Mucosa of gallbladder (tissue), 1 donor: Measurements from ENCODE around the gene RPTOR. TPM values are rescaled to one million over a fixed set of nuclear protein-coding genes. Genes with fewer than 3 reads are reported as not detected.

ENCODE experiments used
- DNase-seq: peaks from one replicate; pipeline ENCODE4 v3.0.0-alpha.2; 2020; ENCODE audit warnings: low spot score
- total RNA-seq: library from RNA; stranded (reverse); gene quantifications from one replicate; pipeline ENCODE4 v1.2.1, GENCODE V29; 2021
- donor health status: DM: no; HTN: no; CAD: no.

The RPTOR gene
- total RNA-seq, 1 donor from 2014 or later, result 37.5 TPM

GRCh38 chr17:80977172-80977571, 432.5 kb downstream of the RPTOR start:
- DNase-seq, result no peak

DNA sequence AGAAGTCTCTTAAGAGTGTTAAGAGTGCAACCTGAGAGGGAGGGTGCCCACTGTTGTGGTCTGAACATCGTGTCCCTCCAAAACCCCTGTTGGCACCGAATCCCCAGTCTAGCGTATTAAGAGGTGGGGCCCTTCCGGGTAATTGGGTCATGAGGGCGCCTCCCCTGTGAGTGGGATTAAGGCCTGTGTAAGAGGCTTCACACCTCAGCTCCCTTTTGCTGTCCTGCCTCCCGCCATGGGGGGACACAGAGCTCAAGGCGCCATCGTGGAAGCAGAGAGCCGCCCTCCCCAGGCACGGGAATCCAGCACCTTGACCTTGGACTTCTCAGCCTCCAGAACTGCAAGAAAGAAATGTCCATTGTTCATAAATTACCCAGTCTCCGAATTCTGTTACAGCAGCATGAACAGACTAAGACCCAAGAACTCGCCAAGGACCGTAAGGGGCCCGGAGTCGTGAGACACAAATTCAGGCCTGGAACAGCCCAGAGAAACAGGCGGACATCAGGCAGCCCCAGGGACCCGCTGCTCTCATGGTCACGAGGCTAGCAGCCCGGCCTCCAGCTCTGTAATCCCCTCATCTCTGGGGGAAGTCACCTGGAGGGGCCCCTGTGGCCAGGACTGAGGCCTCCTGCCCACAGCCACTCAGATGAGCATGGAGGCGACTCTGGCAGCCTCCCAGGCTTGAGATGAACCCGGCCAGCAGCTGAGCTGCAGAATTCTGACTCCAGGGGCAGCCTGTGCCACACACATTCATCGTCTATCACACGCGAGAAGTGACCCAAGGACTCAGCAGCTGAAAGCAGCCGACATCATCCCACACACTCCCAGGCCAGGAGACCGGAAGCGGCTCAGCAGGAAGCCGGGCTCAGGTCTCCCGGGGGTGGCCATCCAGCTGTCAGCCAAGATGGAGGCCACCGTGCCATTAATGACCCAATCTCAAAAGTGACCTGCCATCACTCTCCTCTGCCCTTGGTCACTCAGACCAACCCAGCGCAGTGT, 434.2 kb downstream of the RPTOR start:
- no peak for DNase-seq

DNA sequence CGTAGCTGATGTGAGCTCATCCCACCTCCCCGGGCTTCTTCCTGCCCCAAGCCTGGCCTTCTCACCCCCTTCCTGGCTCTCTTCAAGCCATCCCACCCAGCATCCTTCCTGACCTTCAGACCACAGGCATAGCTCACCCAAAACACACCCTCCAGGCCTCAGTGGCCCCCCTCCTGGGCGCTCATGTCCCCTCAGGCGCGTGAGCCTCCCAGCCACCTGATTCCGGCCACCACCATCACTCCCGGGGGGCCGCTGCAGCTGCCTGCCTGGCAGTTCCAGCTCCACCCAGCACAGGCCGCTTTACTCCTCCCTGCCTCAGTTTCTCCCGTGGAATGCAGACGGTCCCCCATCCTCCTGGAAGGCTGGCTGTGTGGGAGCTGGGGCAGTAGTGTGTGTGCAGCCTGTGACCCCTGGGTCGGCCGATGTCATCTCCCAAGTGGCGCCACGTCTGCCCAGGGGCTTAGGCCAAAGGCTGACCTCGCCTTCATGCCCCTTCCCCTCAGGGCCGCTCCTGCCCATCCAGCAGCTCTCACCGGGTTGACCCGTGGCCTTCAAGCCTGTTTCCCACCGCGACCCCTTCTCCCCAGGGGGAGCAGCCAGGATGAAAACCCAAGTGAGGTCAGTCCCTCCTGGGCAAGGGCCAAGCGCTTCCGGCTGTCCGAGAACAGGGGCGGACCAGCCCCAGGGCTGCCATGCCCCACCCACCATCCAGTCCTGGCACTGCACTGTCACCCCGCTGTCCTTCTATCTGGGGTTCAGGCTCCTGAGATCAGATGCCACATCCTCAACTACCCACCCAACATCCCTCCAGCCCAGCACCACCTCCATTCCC, 435.1 kb downstream of the RPTOR start:
- no peak for DNase-seq

- no peak for DNase-seq
Measured at GRCh38 chr17:80980397-80981061, 435.9 kb downstream of the RPTOR start.

GRCh38 chr17:80981062-80981902, 436.6 kb downstream of the RPTOR start:
- DNase-seq, result no peak

GRCh38 chr17:80981929-80982425, 437.3 kb downstream of the RPTOR start:
- no peak for DNase-seq

DNA sequence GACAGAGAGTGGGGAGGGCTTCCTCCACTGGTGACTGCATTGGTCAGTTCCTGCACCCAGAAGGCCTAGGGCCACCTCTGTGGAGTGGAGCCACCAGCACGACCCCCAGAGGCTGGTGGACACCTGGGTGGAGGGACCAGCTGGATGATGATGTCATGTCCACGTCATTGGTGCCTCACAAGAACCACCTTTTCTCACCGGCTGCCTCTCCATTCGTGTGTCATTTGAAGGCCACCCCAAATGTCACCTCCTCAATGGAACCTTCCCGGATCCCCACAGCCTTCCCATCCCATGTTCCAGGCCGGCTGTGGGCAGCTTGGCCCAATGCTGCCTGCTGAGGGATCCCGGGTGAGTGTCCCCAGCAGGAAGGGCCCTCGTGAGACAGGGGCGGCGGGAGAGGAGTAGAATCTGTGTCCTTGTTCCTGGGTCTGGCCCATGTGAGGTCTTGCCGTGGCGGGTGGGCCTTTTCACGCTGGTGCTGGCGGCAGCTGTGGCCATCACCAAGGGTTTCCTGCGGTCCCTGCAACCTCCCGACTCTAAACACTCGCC, 437.9 kb downstream of the RPTOR start:
- DNase-seq, result no peak

DNA sequence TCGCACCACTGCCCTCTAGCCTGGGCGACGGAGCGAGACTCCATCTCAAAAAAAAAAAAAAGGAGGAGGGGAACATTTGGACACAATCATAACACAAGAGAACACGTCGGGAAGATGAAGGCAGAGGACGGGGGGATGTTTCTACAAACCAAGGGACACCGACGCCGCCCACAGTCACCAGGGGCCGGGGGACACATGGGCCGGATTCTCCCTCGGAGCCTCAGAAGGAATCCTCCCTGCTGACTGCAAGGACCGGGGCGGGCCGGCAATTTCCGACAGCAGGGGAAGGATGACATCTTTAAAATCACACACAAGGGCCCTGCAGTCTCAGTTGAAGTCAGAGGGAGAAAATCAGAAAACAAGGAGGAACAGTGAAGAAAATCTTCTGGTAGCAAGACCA, 438.9 kb downstream of the RPTOR start:
- DNase-seq, result no peak

- peak; percentile 53 for DNase-seq
Measured at GRCh38 chr17:80984749-80985148, 440.1 kb downstream of the RPTOR start.

GRCh38 chr17:80986046-80986445, 441.4 kb downstream of the RPTOR start:
- no peak for DNase-seq

DNA sequence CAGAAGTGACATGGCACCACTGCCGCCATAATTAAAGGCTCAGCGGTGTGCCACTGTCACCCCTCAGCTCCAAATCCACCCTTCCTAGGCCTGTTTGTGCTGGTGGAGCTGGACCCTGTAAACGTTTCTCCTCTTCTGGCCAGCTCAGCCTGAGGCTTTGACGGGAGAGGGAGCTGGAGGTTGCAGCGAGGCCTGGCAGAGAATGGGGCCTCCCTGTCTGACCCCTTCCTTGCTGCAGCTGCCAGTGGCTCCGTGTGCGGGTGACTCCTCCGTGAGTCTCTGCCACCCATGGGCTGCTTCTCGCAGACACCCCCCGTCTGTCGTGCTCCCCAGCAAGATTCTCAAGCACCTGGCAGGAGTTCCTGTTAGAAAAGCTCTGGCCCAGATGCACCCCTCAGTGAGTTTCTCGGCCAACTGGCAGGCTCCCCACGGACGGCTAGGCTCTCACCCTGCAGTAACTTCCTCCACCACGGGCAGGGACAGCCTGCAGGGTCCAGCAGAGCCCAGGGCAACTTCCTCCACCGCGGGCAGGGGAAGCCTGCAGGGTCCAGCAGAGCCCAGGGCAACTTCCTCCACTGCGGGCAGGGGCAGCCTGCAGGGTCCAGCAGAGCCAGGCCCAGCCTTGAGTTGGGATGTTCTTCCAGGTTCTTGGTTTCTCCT, 442.3 kb downstream of the RPTOR start:
- DNase-seq, result peak; percentile 34

- no peak for DNase-seq
Measured at GRCh38 chr17:80987941-80988461, 443.4 kb downstream of the RPTOR start.

DNA sequence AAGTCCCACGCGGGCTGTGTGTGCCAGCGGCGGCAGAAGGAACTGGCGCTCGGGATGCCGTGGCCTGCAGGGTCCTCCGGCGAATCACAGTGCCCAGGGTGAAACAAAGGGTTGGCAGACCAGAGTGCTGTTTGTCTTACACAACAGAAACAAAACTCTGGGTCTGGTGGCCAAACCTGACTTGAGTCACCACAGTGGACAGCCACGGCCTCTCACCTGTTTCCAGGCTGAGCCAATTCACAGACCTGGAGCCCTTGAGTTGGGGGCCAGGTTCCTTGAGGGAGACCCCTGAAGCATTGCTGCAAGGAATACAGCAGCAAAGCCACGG, 444.9 kb downstream of the RPTOR start:
- DNase-seq, result no peak

GRCh38 chr17:80990921-80991644, 446.4 kb downstream of the RPTOR start:
- no peak for DNase-seq

DNA sequence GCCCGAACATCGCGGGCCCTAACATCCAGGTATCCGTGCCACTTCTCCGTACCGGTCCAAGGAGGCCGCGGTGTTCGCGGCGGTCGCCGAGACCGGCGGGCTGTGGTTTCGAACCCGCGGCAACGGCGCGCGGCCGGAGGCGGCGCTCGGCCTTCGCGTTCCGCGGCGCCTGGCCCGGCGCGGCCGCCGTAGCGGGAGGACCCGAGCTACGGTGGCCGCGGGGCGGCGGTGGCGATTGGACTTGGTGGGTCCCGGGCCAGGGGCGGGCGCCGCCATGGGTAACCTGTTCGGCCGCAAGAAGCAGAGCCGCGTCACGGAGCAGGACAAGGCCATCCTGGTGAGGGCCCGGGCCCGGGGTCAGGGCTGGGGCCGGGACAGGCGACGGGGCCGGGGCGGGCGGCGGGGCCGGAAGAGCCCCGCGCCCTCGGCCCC, 447.0 kb downstream of the RPTOR start, which contains the start of gene CHMP6:
TSS of gene CHMP6 (plus strand) at position 197 of the 432 bp plus-strand sequence. CDS start at position 275, 78 bp downstream.
- peak; percentile 63 for DNase-seq

DNA sequence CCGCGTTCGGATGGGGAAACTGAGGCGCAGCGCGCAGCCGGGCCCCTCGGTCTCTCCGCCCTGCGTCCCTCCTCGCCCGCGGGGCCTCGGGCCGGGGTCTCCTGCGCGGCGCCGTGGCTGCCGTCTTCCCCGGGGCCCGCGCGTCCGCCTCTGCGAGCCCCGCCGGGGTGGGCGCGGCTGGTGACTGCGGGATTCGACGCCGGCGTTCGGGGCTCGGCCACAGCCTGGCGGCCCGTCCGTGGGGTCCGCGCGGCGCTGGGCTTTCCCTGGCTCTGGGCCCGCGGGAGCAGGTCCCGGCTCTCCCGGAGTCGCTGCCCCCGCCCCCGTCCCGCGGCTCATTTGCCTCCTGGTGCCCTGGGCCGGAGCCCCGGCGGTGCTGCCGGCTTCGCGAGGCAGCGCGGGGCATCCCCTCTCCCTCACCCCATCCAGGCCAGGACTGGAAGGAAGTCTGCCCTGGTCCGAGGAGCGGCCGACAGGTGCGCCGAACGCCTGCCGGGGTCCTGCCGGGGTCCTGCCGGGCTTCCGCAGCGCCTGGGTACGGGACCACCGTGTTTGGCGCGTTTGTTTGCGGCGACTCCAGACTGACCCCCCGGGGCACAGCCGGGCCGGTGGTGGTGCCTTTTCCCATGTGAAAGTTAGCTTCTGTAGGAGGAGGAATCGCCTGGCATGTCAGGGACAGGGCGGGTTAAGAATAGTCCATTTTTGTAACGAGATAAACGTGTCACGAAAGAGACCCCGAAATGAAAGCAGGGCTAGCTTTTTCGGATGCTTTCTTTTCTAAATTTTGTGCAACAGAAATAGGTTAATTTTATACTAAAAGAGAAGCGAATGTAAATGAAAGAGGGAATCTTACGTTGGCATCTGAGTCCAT, 447.7 kb downstream of the RPTOR start:
- DNase-seq, result no peak

DNA sequence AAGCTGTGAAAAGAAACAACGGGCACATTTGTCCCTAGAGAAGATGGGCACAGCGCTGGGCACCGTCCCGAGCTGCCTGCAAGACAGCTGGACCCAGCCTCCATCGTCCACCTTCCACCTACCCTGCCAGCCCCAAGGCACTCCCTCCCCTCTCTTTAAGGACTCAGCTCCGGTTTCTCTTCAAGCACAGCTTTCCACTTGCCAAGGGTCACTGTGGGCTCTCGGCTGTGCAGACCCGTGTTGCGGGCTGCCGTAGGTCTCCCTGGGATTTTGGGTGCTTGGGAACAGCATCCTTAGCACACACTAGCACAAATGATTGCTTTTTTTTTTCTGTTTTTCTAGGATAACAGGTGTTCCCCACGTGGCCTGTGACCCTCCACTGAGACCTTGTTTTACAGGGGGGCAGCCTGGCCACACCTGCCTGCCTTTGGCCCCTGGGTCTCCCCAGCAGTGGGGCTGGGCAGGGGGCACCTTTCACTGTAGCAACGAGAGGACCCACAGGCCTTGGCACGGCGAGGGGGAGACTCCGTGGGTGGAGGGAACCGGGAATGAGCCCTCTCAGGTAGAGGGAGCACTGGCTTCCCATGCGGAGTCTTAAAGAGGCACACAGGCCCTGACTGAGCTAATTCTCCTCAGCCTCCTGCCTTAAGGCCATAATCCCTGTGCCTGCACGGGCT, 448.4 kb downstream of the RPTOR start:
- DNase-seq, result no peak
